GM21423 (cell line): ENCODE measurements around the gene PPP2R2B.

Experiments used
- ATAC-seq: cut with Tn5 transposase; IDR thresholded peaks from one replicate; pipeline ENCODE4 v1.9.1; 2021; ENCODE audit warnings: mild to moderate bottlenecking, moderate library complexity; ENCODE audit not compliant: unreplicated experiment

The PPP2R2B gene

GRCh38 chr5:146789712-146790653, 88.6 kb downstream of the PPP2R2B start:
- no peak for ATAC-seq

- ATAC-seq = no peak
Measured at GRCh38 chr5:146788898-146789297, 89.7 kb downstream of the PPP2R2B start.

- ATAC-seq = no peak
Measured at GRCh38 chr5:146785065-146785464, 93.5 kb downstream of the PPP2R2B start.

- no peak for ATAC-seq
Measured at GRCh38 chr5:146781157-146781556, 97.4 kb downstream of the PPP2R2B start.

- ATAC-seq = no peak
Measured at GRCh38 chr5:146779211-146779869, 99.2 kb downstream of the PPP2R2B start.

- ATAC-seq = no peak
Measured at GRCh38 chr5:146778795-146779194, 99.8 kb downstream of the PPP2R2B start.

GRCh38 chr5:146778261-146778660, 100.3 kb downstream of the PPP2R2B start:
- no peak for ATAC-seq

GRCh38 chr5:146772881-146773466, 105.6 kb downstream of the PPP2R2B start:
- ATAC-seq = no peak

GRCh38 chr5:146770980-146771379, 107.6 kb downstream of the PPP2R2B start:
- ATAC-seq = no peak

- ATAC-seq = no peak
Measured at GRCh38 chr5:146770546-146770945, 108.0 kb downstream of the PPP2R2B start.

- no peak for ATAC-seq
Measured at GRCh38 chr5:146767534-146767933, 111.0 kb downstream of the PPP2R2B start.

- no peak for ATAC-seq
Measured at GRCh38 chr5:146766013-146766412, 112.5 kb downstream of the PPP2R2B start.

- ATAC-seq = no peak
Measured at GRCh38 chr5:146765089-146765832, 113.3 kb downstream of the PPP2R2B start.

GRCh38 chr5:146762830-146763229, 115.7 kb downstream of the PPP2R2B start:
- no peak for ATAC-seq

- ATAC-seq = no peak
Measured at GRCh38 chr5:146761811-146762210, 116.7 kb downstream of the PPP2R2B start.

- ATAC-seq = no peak
Measured at GRCh38 chr5:146758938-146759337, 119.6 kb downstream of the PPP2R2B start.

GRCh38 chr5:146758076-146758475, 120.5 kb downstream of the PPP2R2B start:
- ATAC-seq = no peak

- ATAC-seq = no peak
Measured at GRCh38 chr5:146756546-146756945, 122.0 kb downstream of the PPP2R2B start.

GRCh38 chr5:146755793-146756192, 122.8 kb downstream of the PPP2R2B start:
- no peak for ATAC-seq

- no peak for ATAC-seq
Measured at GRCh38 chr5:146754621-146755020, 123.9 kb downstream of the PPP2R2B start.

- ATAC-seq = no peak
Measured at GRCh38 chr5:146753641-146754040, 124.9 kb downstream of the PPP2R2B start.
